ACHN (cell line): ENCODE results near the gene DNM1L.
"Not testable (repeated sequence)": the region's sequence is repeated elsewhere in the genome, so short reads cannot be mapped to it uniquely, and the experiment has no call there.

Experiments
- DNase-seq: peaks from one replicate; pipeline ENCODE4 v3.0.0-alpha.2; 2015
- in situ Hi-C: cut with HindIII; loops from 2 replicates; pipeline ENCODE4 v1.10.0; 2017; ENCODE audit warnings: low sequenced_read_pairs, low pct_ligation_motif_present, low pct_unique_long_range_greater_than_20kb

The DNM1L gene

DNA sequence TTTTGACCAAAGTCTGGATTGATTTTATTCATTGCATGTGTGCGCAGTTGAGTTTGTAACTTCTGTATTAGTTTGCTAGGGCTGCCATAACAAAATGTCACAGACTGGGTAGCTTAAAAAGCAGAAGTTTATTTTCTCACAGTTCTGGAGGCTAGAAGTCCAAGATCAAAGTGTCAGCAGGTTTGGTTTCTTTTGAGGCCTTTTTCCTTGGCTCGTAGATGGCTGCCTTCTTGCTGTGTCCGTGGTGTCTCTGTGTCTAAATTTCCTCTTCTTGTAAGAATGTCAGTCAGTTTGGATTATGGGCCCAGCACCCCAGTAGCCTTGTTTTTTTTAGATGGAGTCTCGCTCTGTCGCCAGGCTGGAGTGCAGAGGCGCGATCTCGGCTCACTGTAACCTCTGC, 11.8 kb downstream of the DNM1L start:
- no peak for DNase-seq
- in situ Hi-C loops = no loop called here

- no peak for DNase-seq
- in situ Hi-C loops = no loop called here
Measured at GRCh38 chr12:32692358-32692757, 13.3 kb downstream of the DNM1L start.

DNA sequence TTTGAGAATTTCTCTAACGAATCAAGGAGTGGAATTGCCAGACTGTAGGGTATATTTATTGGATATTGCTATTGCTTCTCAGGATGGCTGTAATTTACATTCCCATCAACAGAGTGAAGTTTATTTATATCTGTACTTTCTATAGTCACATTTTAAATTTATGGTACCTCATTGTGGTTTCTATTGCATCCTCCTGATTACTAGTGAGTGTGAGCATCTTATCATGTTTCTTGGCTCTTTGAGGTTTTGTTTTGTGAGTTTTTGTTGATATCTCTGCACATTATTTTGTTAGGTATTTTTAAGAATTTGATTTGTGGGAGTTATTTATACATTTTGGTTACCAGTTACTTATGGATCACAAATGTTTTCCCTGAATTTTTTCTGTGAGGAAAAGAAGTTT, 13.9 kb downstream of the DNM1L start:
- in situ Hi-C loops = no loop called here
- DNase-seq = no peak

DNA sequence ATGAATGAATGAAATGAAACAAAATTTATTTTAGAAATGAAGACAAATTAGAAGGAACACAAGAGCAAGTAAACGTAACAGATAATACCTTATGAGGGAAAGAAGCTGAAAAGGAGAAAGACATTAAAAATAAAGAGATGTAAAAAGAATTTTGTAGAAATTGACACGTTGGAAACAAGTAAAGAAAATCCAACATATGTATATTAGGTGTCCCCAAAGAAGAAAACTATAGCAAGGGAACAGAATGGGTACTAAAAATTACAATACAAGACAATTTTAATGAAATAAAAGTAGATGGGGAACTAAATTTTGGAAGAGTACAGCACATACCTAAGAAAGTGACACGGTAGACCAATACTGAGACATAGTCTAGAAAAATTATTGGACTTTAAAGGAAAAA, 16.7 kb downstream of the DNM1L start:
- in situ Hi-C loops = no loop called here
- DNase-seq = no peak

DNA sequence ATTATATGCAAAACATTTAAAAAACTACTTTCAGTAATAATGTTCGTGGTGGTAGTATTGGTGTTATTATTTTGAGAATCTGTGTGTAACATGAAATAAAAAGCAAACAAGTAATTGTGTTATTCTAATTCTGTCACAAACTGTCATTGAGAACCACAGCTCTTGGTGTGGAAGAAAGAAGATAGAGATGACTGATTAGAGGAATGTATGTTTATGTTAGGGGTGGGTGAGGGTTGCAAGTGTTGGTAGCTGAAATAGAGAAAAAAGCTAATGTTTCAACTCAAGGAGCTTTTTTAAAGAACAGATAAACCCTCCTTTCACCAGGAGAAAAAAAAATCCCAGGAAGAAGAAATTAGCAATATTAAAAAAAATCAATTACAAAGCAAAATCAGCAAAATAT, 18.3 kb downstream of the DNM1L start:
- in situ Hi-C loops = no loop called here

GRCh38 chr12:32698285-32698684, 19.2 kb downstream of the DNM1L start:
- in situ Hi-C loops = no loop called here
- no peak for DNase-seq

More for the DNA sequence above, 18.3 kb downstream of the DNM1L start:
- no peak for DNase-seq

DNA sequence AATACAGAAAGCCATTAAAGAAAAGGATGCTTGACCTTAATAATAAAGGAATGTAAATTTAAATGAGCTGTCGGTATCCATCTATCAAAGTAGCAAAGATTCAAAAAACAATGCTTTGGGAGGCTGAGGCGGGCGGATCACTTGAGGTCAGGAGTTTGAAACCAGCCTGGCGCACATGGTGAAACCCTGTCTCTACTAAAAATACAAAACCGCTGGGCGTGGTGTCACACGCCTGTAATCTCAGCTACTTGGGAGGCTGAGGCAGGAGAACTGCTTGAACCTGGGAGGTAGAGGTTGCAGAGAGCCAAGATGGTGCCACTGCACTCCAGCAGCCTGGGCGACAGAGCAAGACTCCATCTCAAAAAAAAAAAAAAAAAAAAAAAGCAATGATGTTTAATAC, 20.3 kb downstream of the DNM1L start:
- DNase-seq, in situ Hi-C loops: not testable (repeated sequence)

DNA sequence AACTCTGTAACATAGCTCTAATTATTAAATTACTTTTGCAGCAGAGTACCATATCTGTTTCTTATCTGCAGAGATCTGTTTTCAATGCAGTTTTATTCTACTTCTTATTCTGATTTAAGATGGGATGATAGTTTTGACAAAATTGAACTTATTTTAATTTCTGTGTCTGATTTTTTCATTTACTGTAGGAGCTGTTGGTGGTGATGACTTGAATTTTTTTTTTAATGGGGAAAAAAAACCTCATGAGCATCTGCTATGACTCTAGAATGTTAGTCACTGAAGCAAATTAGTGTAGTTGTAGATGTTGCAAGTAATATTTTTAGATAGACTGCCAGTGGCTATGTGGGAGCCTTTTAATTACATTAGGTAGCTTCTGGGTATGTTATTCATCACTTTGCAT, 23.4 kb downstream of the DNM1L start:
- in situ Hi-C loops = no loop called here
- DNase-seq = no peak

DNA sequence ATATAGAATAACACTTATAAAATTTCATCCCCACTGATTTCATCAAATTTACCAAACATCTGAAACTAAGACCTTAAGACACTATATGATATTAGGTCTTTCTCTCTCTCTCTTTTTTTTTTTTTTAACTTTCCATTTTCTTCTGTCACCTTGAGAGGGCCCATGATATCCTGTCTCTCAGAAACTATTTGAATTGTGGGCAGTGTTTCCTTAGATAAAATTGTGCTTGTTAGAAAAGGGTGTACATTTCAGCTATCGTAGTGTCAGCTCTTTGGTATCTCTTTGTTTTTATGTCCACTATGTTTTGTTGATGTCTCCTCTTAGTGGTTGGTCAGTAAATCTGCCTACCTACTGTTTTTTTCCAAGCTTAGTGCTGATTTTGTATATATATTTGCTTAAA, 23.8 kb downstream of the DNM1L start:
- in situ Hi-C loops = no loop called here
- no peak for DNase-seq

DNA sequence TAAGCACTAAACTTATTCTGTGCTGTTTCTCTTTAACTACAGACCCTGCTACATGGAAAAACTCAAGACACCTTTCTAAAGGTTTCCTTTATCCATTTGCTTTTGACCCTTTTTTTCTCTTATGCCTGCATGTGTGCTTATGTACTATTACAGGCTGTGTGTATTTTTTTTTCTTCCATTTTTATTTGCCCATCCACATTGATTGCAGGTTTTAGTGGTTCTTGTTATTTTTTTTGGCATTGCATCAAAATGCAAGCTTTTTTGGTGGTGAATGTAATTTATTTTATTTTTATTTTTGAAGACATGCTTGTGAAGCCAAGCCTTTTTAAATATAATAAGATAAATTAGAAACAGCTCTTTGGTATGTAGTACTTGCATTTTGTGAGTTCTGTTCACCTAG, 26.7 kb downstream of the DNM1L start:
- in situ Hi-C loops = no loop called here
- no peak for DNase-seq

DNA sequence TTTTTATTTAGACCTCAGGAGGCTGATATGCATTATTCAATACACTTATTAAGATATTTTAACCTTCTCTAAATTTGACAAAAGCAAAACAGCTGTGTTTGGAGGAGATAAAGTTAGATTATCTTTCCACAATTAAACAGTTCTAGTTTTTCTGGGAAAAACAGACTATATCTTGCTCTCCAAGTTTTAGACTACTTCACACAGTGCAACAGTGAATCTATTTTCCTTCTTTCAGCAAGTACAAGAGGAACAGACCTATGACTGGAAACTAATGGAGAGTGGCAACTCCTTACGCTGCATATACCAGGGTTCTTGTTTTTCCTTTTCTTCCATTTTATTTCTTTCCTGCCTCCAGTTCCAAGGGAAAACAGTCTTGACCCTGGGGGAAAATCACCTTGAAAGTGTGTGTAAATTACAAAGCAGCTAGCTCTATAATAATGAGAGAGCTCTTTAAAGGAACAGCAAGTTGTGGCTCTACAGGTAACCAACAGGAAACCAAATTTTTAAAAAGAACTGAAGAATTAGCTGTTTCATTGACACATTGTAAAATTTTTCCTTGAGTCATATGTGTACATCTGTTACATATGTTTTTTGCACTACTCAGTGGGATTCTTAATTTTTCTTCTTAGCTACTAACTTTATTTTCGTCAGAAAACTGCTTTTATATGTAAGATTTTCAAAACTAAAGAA, 27.4 kb downstream of the DNM1L start:
- DNase-seq = no peak
- in situ Hi-C loops = no loop called here

DNA sequence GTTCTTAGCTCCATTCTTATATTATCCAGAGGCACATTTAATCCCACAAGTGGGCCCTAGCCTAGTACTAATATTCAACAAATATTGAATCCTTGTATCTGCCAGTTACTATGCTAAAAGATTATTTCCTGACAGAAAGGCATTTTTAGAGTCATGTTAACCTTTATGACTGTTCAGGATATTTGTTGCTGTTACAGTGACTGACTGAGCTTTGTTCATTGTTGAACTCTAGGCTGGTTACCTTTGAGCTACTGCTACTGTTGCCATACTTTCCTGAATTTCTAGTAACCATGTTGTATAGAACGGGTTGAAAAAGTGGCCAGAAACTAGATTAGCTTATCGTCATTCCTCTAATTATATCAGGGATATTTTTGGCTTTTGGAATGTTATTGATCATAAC, 29.8 kb downstream of the DNM1L start:
- in situ Hi-C loops = no loop called here
- no peak for DNase-seq

- DNase-seq = no peak
- in situ Hi-C loops = no loop called here
Measured at GRCh38 chr12:32714772-32715171, 35.7 kb downstream of the DNM1L start.

DNA sequence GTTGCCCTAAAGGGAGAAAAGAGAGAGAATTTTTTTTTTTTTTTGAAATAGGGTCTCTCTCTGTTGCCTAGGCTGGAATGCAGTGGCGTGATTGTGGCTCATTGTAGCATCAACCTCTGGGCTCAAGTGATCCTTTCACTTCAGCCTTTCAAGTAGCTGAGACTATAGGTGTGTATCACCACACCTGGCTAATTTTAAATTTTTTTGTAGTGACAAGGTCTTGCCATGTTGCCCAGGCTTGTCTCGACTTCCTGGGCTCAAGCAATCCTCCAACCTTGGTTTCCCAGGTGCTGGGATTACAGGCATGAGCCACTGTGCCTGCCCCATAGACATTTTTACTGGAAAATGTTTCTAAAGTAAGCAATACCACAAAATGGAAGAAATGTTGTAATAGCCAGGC, 39.8 kb downstream of the DNM1L start:
- in situ Hi-C loops = no loop called here

GRCh38 chr12:32725308-32725707, 46.2 kb downstream of the DNM1L start:
- in situ Hi-C loops, DNase-seq: not testable (repeated sequence)

More for the DNA sequence above, 39.8 kb downstream of the DNM1L start:
- DNase-seq = no peak

GRCh38 chr12:32726286-32726685, 47.2 kb downstream of the DNM1L start:
- in situ Hi-C loops = no loop called here
- DNase-seq = no peak

- in situ Hi-C loops = no loop called here
- DNase-seq = no peak
Measured at GRCh38 chr12:32727237-32727636, 48.1 kb downstream of the DNM1L start.

GRCh38 chr12:32734952-32735351, 55.9 kb downstream of the DNM1L start:
- in situ Hi-C loops = no loop called here
- DNase-seq = no peak

- no peak for DNase-seq
- in situ Hi-C loops = no loop called here
Measured at GRCh38 chr12:32736445-32736844, 57.3 kb downstream of the DNM1L start.

- in situ Hi-C loops = no loop called here
- no peak for DNase-seq
Measured at GRCh38 chr12:32737715-32738114, 58.6 kb downstream of the DNM1L start.

GRCh38 chr12:32739279-32739678, 60.2 kb downstream of the DNM1L start:
- in situ Hi-C loops = no loop called here
- DNase-seq = no peak
